Measurements from ENCODE around the gene KAZALD1.

DNA sequence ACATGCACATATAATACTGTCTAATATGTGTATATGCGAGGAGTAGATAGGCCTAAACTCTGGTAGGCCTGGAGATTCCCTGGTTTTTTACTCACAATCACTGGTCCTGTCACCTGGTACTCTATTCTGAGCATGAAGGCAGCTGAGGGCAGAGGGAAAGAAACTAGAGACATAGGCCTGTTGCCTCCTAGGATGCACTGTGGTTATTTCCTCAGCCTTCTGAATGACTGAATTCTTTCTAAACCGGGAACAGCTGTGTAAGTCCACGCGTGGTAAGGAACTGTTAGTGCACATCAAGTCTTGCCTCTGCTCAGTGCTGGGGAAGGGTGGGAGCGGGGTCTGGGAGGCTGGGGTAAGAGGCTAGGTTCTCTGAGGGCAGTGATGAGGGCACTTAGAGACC is 7.7 kb downstream of the KAZALD1 start:
- TF ChIP-seq SMAD5 (IDR thresholded peaks at IDR 0.05; ENCODE audit: low read depth) (no peak), PRDM15 (CRISPR knock-in tag; IDR thresholded peaks at IDR 0.05) (no peak), TAF1 (IDR thresholded peaks at IDR 0.05; ENCODE audit: borderline replicate concordance, low read depth, low read length) (no peak), NFIC (IDR thresholded peaks at IDR 0.05; ENCODE audit: low read depth, low read length) (no peak), POLR2A (IDR thresholded peaks at IDR 0.05; ENCODE audit: low read depth, low read length) (no peak)
- TF ChIP-seq, protein P1, sequence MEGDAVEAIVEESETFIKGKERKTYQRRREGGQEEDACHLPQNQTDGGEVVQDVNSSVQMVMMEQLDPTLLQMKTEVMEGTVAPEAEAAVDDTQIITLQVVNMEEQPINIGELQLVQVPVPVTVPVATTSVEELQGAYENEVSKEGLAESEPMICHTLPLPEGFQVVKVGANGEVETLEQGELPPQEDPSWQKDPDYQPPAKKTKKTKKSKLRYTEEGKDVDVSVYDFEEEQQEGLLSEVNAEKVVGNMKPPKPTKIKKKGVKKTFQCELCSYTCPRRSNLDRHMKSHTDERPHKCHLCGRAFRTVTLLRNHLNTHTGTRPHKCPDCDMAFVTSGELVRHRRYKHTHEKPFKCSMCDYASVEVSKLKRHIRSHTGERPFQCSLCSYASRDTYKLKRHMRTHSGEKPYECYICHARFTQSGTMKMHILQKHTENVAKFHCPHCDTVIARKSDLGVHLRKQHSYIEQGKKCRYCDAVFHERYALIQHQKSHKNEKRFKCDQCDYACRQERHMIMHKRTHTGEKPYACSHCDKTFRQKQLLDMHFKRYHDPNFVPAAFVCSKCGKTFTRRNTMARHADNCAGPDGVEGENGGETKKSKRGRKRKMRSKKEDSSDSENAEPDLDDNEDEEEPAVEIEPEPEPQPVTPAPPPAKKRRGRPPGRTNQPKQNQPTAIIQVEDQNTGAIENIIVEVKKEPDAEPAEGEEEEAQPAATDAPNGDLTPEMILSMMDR (IDR thresholded peaks at IDR 0.05 in 2 of 3, conservative IDR thresholded peaks at IDR 0.05 in 1 of 3; ENCODE audit: control insufficient read depth in 2 of 3, extremely low read depth in 1 of 3, insufficient read depth in 1 of 3, low read depth in 3 of 3, low read length in 3 of 3) = no peak
- TF ChIP-seq, protein P2, sequence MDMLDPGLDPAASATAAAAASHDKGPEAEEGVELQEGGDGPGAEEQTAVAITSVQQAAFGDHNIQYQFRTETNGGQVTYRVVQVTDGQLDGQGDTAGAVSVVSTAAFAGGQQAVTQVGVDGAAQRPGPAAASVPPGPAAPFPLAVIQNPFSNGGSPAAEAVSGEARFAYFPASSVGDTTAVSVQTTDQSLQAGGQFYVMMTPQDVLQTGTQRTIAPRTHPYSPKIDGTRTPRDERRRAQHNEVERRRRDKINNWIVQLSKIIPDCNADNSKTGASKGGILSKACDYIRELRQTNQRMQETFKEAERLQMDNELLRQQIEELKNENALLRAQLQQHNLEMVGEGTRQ (IDR thresholded peaks at IDR 0.05; ENCODE audit: borderline replicate concordance, low read depth, low read length) = no peak
- TF ChIP-seq, protein P3, sequence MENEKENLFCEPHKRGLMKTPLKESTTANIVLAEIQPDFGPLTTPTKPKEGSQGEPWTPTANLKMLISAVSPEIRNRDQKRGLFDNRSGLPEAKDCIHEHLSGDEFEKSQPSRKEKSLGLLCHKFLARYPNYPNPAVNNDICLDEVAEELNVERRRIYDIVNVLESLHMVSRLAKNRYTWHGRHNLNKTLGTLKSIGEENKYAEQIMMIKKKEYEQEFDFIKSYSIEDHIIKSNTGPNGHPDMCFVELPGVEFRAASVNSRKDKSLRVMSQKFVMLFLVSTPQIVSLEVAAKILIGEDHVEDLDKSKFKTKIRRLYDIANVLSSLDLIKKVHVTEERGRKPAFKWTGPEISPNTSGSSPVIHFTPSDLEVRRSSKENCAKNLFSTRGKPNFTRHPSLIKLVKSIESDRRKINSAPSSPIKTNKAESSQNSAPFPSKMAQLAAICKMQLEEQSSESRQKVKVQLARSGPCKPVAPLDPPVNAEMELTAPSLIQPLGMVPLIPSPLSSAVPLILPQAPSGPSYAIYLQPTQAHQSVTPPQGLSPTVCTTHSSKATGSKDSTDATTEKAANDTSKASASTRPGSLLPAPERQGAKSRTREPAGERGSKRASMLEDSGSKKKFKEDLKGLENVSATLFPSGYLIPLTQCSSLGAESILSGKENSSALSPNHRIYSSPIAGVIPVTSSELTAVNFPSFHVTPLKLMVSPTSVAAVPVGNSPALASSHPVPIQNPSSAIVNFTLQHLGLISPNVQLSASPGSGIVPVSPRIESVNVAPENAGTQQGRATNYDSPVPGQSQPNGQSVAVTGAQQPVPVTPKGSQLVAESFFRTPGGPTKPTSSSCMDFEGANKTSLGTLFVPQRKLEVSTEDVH (IDR thresholded peaks at IDR 0.05; ENCODE audit: low read depth, partially characterized antibody) = no peak

All from GM12878 (cell line).